ENCODE data around the gene TIMD4. TPM values are rescaled to one million over a fixed set of nuclear protein-coding genes. Genes with fewer than 3 reads are reported as not detected.

Gene TIMD4
- total RNA-seq, 1 experiment from 2014 or later = not detected

- CTCF ChIA-PET = no interaction called here
- Histone ChIP-seq H3K4me3 (no peak overlapping the region), H3K4me1 (replicated peaks; ENCODE audit: insufficient read depth) (no peaks in the 10 kb centered on the region), H3K4me2 (no peak overlapping the region), H4K20me1 (ENCODE audit: insufficient read depth) (no peaks in the 10 kb centered on the region), H3K36me3 (ENCODE audit: low read depth) (no peaks in the 10 kb centered on the region), H2AFZ (no peak overlapping the region), H3K27me3 (ENCODE audit: insufficient read depth, low read depth) (peaks cover 35% of the 10 kb centered on the region), H3K27ac (no peak overlapping the region), H3K79me2 (ENCODE audit: low read depth) (no peaks in the 10 kb centered on the region), H3K9me2 (ENCODE audit: insufficient read depth) (no peaks in the 10 kb centered on the region), H3F3A (ENCODE audit: insufficient read depth, low read depth) (no peaks in the 10 kb centered on the region), H3K9me3 (ENCODE audit: insufficient read depth, low read depth) (no peaks in the 10 kb centered on the region)
- intact Hi-C loops (cut with micrococcal nuclease; ENCODE audit: unreplicated experiment) = no loop called here
- TF ChIP-seq CTCF (conservative IDR thresholded peaks at IDR 0.05) = no peak
- no peak for TF ChIP-seq EZH2 (IDR thresholded peaks at IDR 0.05; ENCODE audit: low read depth)
- DNase-seq = no peak
- POLR2A ChIA-PET (ENCODE audit: unreplicated experiment) = interaction anchor here (0.7 kb wide), 1 partner anchor 22 kb away, joined by 5 read pairs; no protein-coding TSS in a partner anchor
- BruUV-seq (replicated peaks) = no TSS peak
These were observed 49.2 kb downstream of the TIMD4 start for GRCh38 chr5:156913719-156914370.

GRCh38 chr5:156913355-156913718 is 49.7 kb downstream of the TIMD4 start:
- H3K4me2 ChIP-seq = no peak overlapping the region
- H3K27ac ChIP-seq = no peak overlapping the region
- no peaks in the 10 kb centered on the region for H3K36me3 ChIP-seq (ENCODE audit: low read depth)
- H3K9me2 ChIP-seq (ENCODE audit: insufficient read depth) = no peaks in the 10 kb centered on the region
- DNase-seq = no peak
- H3K79me2 ChIP-seq (ENCODE audit: low read depth) = no peaks in the 10 kb centered on the region
- H3F3A ChIP-seq (ENCODE audit: insufficient read depth, low read depth) = no peaks in the 10 kb centered on the region
- H4K20me1 ChIP-seq (ENCODE audit: insufficient read depth) = no peaks in the 10 kb centered on the region
- H3K9me3 ChIP-seq (ENCODE audit: insufficient read depth, low read depth) = no peaks in the 10 kb centered on the region
- H2AFZ ChIP-seq = no peak overlapping the region
- no TSS peak for BruUV-seq (replicated peaks)
- peaks cover 38% of the 10 kb centered on the region for H3K27me3 ChIP-seq (ENCODE audit: insufficient read depth, low read depth)
- no peaks in the 10 kb centered on the region for H3K4me1 ChIP-seq (replicated peaks; ENCODE audit: insufficient read depth)
- TF ChIP-seq EZH2 (IDR thresholded peaks at IDR 0.05; ENCODE audit: low read depth) = no peak
- TF ChIP-seq CTCF (conservative IDR thresholded peaks at IDR 0.05) = no peak
- H3K4me3 ChIP-seq = no peak overlapping the region
- intact Hi-C loops (cut with micrococcal nuclease; ENCODE audit: unreplicated experiment) = no loop called here
- POLR2A ChIA-PET (ENCODE audit: unreplicated experiment) = interaction anchor here (0.7 kb wide), 1 partner anchor 21 kb away, joined by 5 read pairs; no protein-coding TSS in a partner anchor
- CTCF ChIA-PET = no interaction called here

GRCh38 chr5:156912869-156913268 is 50.2 kb downstream of the TIMD4 start:
- no peak overlapping the region for H3K27ac ChIP-seq
- POLR2A ChIA-PET (ENCODE audit: unreplicated experiment) = no interaction called here
- H4K20me1 ChIP-seq (ENCODE audit: insufficient read depth) = no peaks in the 10 kb centered on the region
- CTCF ChIA-PET = no interaction called here
- no peak overlapping the region for H3K4me2 ChIP-seq
- no peak overlapping the region for H2AFZ ChIP-seq
- H3K9me3 ChIP-seq (ENCODE audit: insufficient read depth, low read depth) = no peaks in the 10 kb centered on the region
- no peak overlapping the region for H3K4me3 ChIP-seq
- no peaks in the 10 kb centered on the region for H3F3A ChIP-seq (ENCODE audit: insufficient read depth, low read depth)
- intact Hi-C loops (cut with micrococcal nuclease; ENCODE audit: unreplicated experiment) = no loop called here
- BruUV-seq (replicated peaks) = no TSS peak
- H3K27me3 ChIP-seq (ENCODE audit: insufficient read depth, low read depth) = peaks cover 42% of the 10 kb centered on the region
- H3K36me3 ChIP-seq (ENCODE audit: low read depth) = no peaks in the 10 kb centered on the region
- H3K4me1 ChIP-seq (replicated peaks; ENCODE audit: insufficient read depth) = no peaks in the 10 kb centered on the region
- no peak for TF ChIP-seq EZH2 (IDR thresholded peaks at IDR 0.05; ENCODE audit: low read depth)
- TF ChIP-seq CTCF (conservative IDR thresholded peaks at IDR 0.05) = no peak
- H3K79me2 ChIP-seq (ENCODE audit: low read depth) = no peaks in the 10 kb centered on the region
- no peaks in the 10 kb centered on the region for H3K9me2 ChIP-seq (ENCODE audit: insufficient read depth)
- no peak for DNase-seq

Measured in PC-9 (cell line).